Right kidney (tissue), 1 donor: ENCODE measurements around the gene SLC39A11.
"Not testable (repeated sequence)": the region's sequence is repeated elsewhere in the genome, so short reads cannot be mapped to it uniquely, and the experiment has no call there.

ENCODE experiments used
- DNase-seq: peaks from one replicate; pipeline ENCODE4 v3.0.0-alpha.2; 2016

The SLC39A11 gene

GRCh38 chr17:72654706-72655105 is 437.8 kb downstream of the SLC39A11 start:
- no peak for DNase-seq

DNA sequence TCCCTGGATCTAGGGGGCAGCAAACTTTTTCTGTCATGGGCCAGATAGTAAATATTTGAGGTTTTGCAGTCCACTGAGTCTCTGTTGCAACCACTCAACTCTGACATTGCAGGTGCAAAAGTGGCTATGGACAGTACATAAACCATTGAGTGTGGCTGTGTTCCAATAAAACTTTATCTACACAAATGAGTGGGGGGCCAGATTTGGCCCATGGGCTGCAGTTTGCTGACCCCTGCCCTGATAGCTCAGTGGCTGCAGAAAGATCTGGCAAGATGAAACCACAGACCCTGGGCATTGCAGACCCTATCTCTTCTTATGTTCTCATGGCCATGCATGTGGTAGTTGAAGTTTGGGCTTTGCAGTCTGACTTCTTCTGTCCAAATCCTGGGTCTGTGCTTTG is 440.5 kb downstream of the SLC39A11 start:
- DNase-seq, result no peak

DNA sequence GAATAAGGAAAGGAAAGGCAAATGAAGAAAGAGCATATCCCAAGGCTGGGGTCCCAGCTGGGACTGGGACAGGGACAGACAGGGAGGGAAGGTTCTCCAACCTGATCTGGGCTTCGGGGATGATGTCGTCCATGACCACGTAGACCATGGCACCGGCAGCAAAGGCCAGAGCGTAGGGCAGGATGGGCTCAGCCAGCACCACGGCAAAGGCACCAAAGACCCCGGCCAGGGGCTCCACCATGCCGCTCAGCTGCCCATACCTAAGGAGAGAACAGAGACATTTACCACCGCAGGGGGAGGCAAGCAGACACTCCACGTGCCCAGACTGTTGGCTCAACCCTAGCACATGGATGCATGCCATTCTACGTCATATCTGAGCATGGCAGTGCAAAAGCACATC is 443.8 kb downstream of the SLC39A11 start:
- DNase-seq, result no peak

GRCh38 chr17:72646176-72646575 is 446.3 kb downstream of the SLC39A11 start:
- DNase-seq, result no peak

GRCh38 chr17:72644492-72644891 is 448.0 kb downstream of the SLC39A11 start:
- no peak for DNase-seq

DNA sequence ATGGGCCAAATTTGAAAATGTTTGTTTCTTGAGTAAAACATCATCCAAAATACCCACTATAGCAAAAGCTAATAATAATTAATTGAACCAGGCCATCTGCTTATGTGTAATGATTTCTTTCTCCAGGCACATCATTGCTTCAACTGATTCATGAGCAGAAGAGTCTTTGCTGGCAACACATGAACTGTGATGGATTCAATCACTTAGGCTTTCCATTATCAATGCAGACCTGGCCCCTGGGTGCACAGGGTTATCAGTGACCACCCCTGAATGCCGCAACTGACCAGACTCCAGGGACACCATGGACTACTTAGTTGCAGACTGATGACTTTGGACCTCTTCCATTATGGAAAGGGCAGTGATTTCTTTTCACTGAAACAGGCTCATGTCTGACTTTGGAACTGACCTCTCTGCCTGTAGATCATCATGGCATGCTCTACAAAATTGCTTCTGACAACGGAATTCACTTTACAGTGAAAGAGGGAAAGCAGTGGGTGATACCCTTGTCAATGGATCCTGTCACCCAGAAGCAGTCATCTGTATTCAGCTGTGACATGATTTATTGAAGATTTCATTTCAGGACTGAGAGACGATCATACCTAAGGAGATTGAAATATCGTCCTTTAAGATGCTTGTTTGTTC is 448.8 kb downstream of the SLC39A11 start:
- DNase-seq, result no peak

GRCh38 chr17:72642720-72643119 is 449.8 kb downstream of the SLC39A11 start:
- no peak for DNase-seq

- peak; percentile 29 for DNase-seq
These were observed 451.9 kb downstream of the SLC39A11 start for GRCh38 chr17:72640415-72641165.

- DNase-seq, result no peak
These were observed 452.8 kb downstream of the SLC39A11 start for GRCh38 chr17:72639711-72640110.

DNA sequence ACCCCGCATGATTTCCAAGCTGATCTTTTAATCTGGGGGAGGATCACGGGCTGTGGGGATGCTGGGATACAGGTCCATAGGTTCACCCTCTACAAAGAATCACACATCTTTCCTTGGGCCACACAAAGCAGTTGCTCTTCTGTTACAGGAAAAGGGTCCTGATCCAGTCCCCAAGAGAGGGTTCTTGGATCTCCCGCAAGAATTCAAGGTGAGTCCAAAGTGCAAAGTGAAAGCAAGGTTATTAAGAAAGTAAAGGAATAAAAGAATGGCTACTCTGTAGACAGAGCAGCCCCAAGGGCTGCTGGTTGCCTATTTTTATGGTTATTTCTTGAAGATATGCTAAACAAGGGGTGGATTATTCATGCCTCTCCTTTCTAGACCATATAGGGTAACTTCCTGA is 453.6 kb downstream of the SLC39A11 start:
- DNase-seq, result not testable (repeated sequence)

GRCh38 chr17:72635034-72635635 is 457.4 kb downstream of the SLC39A11 start:
- DNase-seq, result no peak

- DNase-seq, result no peak
These were observed 457.9 kb downstream of the SLC39A11 start for GRCh38 chr17:72634621-72635020.

DNA sequence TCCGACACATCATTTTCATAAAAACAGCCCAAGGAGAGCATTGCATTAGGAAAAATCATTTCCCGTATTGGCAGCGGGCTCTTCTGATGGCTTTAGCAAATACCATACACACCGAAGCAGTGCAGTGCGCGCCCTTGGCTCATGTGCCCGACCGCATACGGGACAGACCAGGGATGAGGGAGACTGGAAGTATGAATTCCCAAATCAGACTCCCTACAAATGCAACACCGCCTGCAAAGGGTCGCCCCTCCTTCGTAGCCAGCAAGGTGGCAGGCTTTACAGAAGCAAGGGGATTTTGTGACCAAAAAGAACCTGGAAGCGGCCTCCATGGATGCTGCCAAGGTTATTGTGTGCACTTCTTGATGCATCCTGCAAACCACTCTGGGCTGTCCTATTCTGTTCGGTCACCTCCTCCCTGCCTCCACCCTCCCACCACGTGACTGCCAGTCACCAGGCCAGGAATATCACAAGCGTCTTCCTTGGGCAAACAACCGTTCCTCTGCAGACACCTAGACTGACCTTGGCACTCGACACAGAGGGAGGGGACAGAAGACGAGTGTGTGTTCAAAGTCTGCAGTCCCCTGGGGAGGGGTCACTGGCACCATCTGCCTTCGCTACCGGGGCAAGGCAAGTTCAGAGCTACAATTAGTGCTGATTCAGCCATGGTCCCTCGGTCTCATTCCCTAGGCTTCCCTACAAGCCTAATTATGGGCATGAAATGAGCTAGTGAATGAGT is 460.4 kb downstream of the SLC39A11 start:
- DNase-seq, result no peak

GRCh38 chr17:72631568-72631948 is 460.9 kb downstream of the SLC39A11 start:
- DNase-seq, result no peak

- no peak for DNase-seq
These were observed 467.8 kb downstream of the SLC39A11 start for GRCh38 chr17:72624652-72625051.

- no peak for DNase-seq
These were observed 468.3 kb downstream of the SLC39A11 start for GRCh38 chr17:72624226-72624625.

GRCh38 chr17:72622661-72623433 is 469.6 kb downstream of the SLC39A11 start:
- no peak for DNase-seq

DNA sequence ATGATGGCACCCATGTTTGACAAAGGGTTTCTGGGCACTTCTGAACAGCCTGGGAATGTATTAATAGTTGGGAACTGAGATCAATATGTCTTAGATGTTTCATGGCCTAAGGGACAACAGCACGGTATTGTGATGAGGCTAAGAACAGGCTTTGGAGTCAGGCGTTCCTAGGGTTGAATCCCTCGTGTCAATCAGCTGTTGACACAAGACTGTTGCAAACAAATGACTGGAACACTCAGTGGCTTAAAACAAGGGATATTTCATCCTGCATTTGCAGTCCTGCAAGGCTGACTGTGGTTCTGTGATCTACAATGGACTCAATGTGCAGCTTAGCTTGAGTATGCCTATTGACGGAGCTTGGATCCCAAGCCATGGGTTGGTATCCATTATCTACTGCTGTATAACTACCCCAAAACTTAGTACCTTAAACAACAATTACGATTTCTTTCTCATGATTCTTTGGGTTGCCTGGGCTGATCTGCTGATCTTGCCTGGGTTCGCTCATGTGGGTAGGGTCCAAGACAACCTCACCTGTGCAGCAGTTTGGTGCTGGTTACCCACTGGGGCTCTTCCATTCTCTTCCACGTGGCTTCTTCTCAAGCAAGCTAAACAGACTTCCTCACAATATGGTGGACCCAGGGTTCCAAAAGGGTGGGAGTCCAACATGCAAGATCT is 472.4 kb downstream of the SLC39A11 start:
- DNase-seq, result no peak

DNA sequence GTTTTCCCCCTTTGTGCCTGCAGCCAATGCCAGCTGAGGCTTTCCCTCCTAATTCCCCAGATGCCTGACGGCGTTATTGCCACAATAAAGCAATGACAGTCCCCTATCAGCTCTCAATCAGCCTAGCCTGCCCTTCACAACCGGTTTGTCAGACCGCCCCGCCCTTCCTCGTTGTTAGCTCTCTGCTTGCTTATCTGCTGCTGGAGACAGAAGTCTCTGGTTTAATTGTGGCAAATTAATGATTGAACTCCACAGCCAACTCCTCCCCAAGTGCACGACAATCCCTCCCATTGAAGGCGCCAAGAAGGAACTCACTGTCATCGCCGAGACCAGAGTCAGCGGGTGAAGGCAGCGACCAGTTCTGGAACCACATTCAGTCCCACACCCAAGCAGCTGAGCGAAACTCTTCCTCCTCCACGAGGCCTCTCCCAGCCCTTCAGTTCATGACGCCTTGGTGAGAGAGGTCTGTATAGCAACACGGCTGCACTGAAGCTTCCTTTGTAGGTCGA is 474.4 kb downstream of the SLC39A11 start:
- DNase-seq, result peak; percentile 41

DNA sequence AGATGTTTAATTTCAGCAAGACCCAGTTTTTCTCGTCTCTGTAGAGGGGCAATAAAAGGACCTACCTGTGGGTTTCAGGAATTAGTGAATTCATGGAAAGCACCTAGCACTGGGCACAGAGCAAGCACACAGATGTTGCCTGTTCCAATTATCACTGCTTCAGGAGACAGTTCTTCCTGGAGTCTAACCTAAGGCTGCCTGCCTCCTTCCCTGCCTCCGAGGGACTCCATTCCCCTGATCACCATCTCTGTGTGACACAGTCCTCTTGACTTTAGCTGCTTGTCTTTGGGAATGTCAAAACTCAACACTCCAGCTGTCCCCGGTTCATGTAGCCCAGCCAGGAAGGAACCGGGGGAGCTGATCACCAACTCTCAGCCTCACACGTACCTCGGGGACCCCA is 474.9 kb downstream of the SLC39A11 start:
- no peak for DNase-seq

DNA sequence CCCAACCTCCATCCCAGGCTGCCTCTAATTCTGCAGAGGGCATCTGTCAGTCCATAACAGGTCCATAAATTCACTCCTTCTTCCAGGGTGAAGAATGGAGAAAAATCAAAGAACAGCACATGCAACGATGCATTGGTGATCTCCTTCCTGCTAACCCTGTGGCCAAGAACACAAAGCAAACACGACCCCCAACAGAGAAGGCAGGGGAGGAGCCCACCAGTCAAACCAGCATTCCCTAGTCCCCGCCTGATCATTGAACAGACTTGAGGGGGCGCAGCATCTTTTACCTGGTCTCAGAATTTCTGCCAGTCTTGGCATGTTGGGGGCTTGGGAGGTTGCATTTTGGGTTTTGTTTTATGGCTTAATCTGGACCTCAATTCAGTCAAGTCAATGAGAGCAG is 476.0 kb downstream of the SLC39A11 start:
- no peak for DNase-seq

GRCh38 chr17:72615627-72615991 is 476.9 kb downstream of the SLC39A11 start:
- DNase-seq, result peak; percentile 49
